ENCODE data around the gene PCBD1.

GRCh38 chr10:70840836-70841235, 47.5 kb downstream of the PCBD1 start:
- no peak for TF ChIP-seq CTCF (IDR thresholded peaks at IDR 0.05; ENCODE audit: insufficient read depth, low read depth, low read length)
- TF ChIP-seq EZH2 (IDR thresholded peaks at IDR 0.05; ENCODE audit: insufficient read depth, low read length): no peak
